HepG2 (cell line): ENCODE data around the gene ABCC1. TPM values are rescaled to one million over a fixed set of nuclear protein-coding genes. Genes with fewer than 3 reads are reported as not detected.

ENCODE experiments used
- ATAC-seq: fragments of 200-7000 bp; cut with Tn5 transposase; 3 replicates; pipeline ENCODE4 v1.9.1; 2020; ENCODE audit warnings: mild to moderate bottlenecking, moderate library complexity
- BruUV-seq: library from RNA; stranded (reverse); fragments of 400-500 nt; replicated peaks from 2 replicates; lab custom pipeline; 2021; lab: Mats Ljungman, UMichigan
- CTCF ChIA-PET: fragments of 300-600 bp; formaldehyde crosslinking; extraction: SDS; loops from one replicate; lab custom pipeline; 2021; ENCODE audit warnings: low total read pairs, inconsistent platforms, low intra/inter-chr PET ratio; lab: Yijun Ruan, JAX
- POLR2A ChIA-PET: fragments of 350-600 bp; sonication (Branson Sonifier 250); formaldehyde crosslinking; loops from one replicate; lab custom pipeline; 2020; ENCODE audit warnings: antibody characterized with exemption, inconsistent platforms; lab: Yijun Ruan, JAX
- DNase-seq: peaks from one replicate; pipeline ENCODE4 v3.0.0-alpha.2; 2015; ENCODE audit warnings: low spot score
- FAIRE-seq: peaks from 3 replicates; lab custom pipeline; 2011; peaks lifted over from hg19 to GRCh38; lab: Jason Lieb, UNC
- H2AFZ ChIP-seq: one replicate; pipeline ENCODE4 v1.6.1; 2011; ENCODE audit warnings: low read length, inconsistent platforms
- H3K27ac ChIP-seq: fragments of 300-600 bp; 3 replicates; pipeline ENCODE4 v1.8.0; 2011; ENCODE audit warnings: mixed run types, mild to moderate bottlenecking, mixed read lengths, low read length, inconsistent platforms; ENCODE audit not compliant: insufficient read depth; ENCODE audit errors: extremely low read length
- H3K27me3 ChIP-seq, 2 experiments: fragments of 200-600 bp in 1 of 2; 2 replicates in 1 of 2; 3 replicates in 1 of 2; pipeline versions ENCODE4 v1.6.0 to v1.8.0; 2011; ENCODE audit warnings: low read length in 2 of 2, mild to moderate bottlenecking in 2 of 2, moderate library complexity in 2 of 2, inconsistent platforms in 1 of 2; ENCODE audit not compliant: insufficient read depth in 2 of 2, control insufficient read depth in 1 of 2
- H3K36me3 ChIP-seq, 2 experiments: fragments of 200-600 bp in 1 of 2; replicated peaks in 1 of 2; 2 replicates in 1 of 2; 3 replicates in 1 of 2; pipeline versions ENCODE4 v1.5.1 to v1.8.0; 2011; ENCODE audit warnings: low read length in 2 of 2, inconsistent platforms in 1 of 2; ENCODE audit not compliant: insufficient read depth in 2 of 2, control insufficient read depth in 1 of 2
- H3K4me1 ChIP-seq: 2 replicates; pipeline ENCODE4 v1.5.1; 2012; ENCODE audit warnings: low read length, inconsistent platforms; ENCODE audit not compliant: insufficient read depth
- H3K4me2 ChIP-seq: 2 replicates; pipeline ENCODE4 v1.6.0; 2011; ENCODE audit warnings: low read depth, low read length, inconsistent platforms
- H3K4me3 ChIP-seq, 3 experiments: fragments of 200-600 bp in 1 of 3; sonication (generic), shearing (Covaris generic) in 1 of 3; replicated peaks in 1 of 3; 2 replicates each; pipeline ENCODE4 v1.5.1; 2011 to 2016; ENCODE audit warnings: low read length in 3 of 3, inconsistent platforms in 2 of 3, low read depth in 2 of 3, mild to moderate bottlenecking in 2 of 3, control low read depth in 1 of 3, mixed read lengths in 1 of 3; ENCODE audit not compliant: insufficient read depth in 1 of 3
- H3K79me2 ChIP-seq: one replicate; pipeline ENCODE4 v1.6.1; 2011; ENCODE audit warnings: low read length, inconsistent platforms; ENCODE audit not compliant: insufficient read depth
- H3K9ac ChIP-seq: 2 replicates; pipeline ENCODE4 v1.6.0; 2011; ENCODE audit warnings: mild to moderate bottlenecking, low read depth, low read length, inconsistent platforms; ENCODE audit not compliant: insufficient read depth
- H3K9me3 ChIP-seq: 2 replicates; pipeline ENCODE4 v1.5.1; 2012; ENCODE audit warnings: mild to moderate bottlenecking, low read length
- H4K20me1 ChIP-seq: 2 replicates; pipeline ENCODE4 v1.6.0; 2011; ENCODE audit warnings: inconsistent platforms, mild to moderate bottlenecking, low read length, moderate library complexity; ENCODE audit not compliant: insufficient read depth
- AKNA ChIP-seq: sonication (generic); formaldehyde crosslinking; IDR thresholded peaks from 2 replicates; pipeline ENCODE4 v1.4.0; 2020; ENCODE audit warnings: missing genetic modification reagents, borderline replicate concordance
- SMAD9 ChIP-seq: sonication (generic); formaldehyde crosslinking; IDR thresholded peaks from 2 replicates; pipeline ENCODE4 v1.5.1; 2020; ENCODE audit warnings: mild to moderate bottlenecking, missing genetic modification reagents
- ZNF512 ChIP-seq: sonication (generic); formaldehyde crosslinking; IDR thresholded peaks from 2 replicates; pipeline ENCODE4 v1.4.0; 2020; ENCODE audit warnings: mild to moderate bottlenecking, missing genetic modification reagents
- WGBS: methylation state at CpG from one replicate; pipeline ENCODE4 v1.1.6; 2017; ENCODE audit warnings: low lambda C conversion rate; 5-methylcytosine and 5-hydroxymethylcytosine counted together
- in situ Hi-C: cut with HindIII; loops from 2 replicates; pipeline ENCODE4 v1.10.0; 2017; ENCODE audit warnings: low pct_unique_long_range_greater_than_20kb; ENCODE audit not compliant: extremely low pct_ligation_motif_present
- intact Hi-C: fragments of 100-400 bp; cut with micrococcal nuclease; formaldehyde crosslinking; loops from one replicate; pipeline ENCODE4 v1.10.0; 2022; ENCODE audit not compliant: unreplicated experiment
- polyA plus RNA-seq, 8 experiments: library from polyadenylated mRNA; depleted of rRNA in 3 of 8; stranded (reverse) in 7 of 8; unstranded in 1 of 8; fragments of >200 nt; fragmentation: Illumina TruSeq in 4 of 8; extraction: Trizol in 4 of 8; gene quantifications; 2 replicates each; pipeline versions ENCODE4 v1.2.1 to v1.2.3, GENCODE V29; 2011 to 2016; ENCODE audit warnings: low read depth in 4 of 8, missing spikeins in 1 of 8, mixed read lengths in 1 of 8; ENCODE audit not compliant: insufficient read depth in 1 of 8
- total RNA-seq, 5 experiments: library from RNA; depleted of rRNA; stranded (reverse); fragments of >200 nt; fragmentation: Illumina TruSeq; extraction: Trizol; gene quantifications; 2 replicates each; pipeline ENCODE4 v1.2.3, GENCODE V29; 2016; ENCODE audit warnings: low read depth in 1 of 5

Gene ABCC1
- total and polyA plus RNA-seq, 2 of the 13 experiments (the other 11 are each of a cell fraction or from before 2014, with no cell fraction given), result 13.0 to 30.6 TPM

- Histone ChIP-seq H4K20me1 (no peaks in the 10 kb centered on the region; the same call in 1 of the 2 replicates), H3K27me3 (no peaks in the 10 kb centered on the region), H3K36me3 (peaks cover 31 to 72% of the 10 kb centered on the region in 2 experiments), H3K9me3 (no peaks in the 10 kb centered on the region), H3K79me2 (no peaks in the 10 kb centered on the region), H3K9ac (no peak overlapping the region), H2AFZ (no peak overlapping the region), H3K4me3 (no peak overlapping the region), H3K4me1 (no peaks in the 10 kb centered on the region), H3K4me2 (no peak overlapping the region), H3K27ac (no peak overlapping the region)
- no peak for ATAC-seq
- in situ Hi-C loops (no loop called here), intact Hi-C loops (no loop called here)
- no peak for DNase-seq
- ChIA-PET POLR2A (interaction anchor here (0.7 to 1.6 kb wide), 2 partner anchors 172 to 217 kb away, joined by 3 to 7 read pairs; partner anchors contain the start of gene CEP20), CTCF (no interaction called here)
- no peak for FAIRE-seq
- no peak for TF ChIP-seq SMAD9 (CRISPR knock-in tag)
- no peak for TF ChIP-seq ZNF512 (CRISPR knock-in tag)
- WGBS, result 98% methylated on average over 11 of the region's 11 CpGs
- BruUV-seq, result no TSS peak
Observed at GRCh38 chr16:16059895-16060590, 110.6 kb downstream of the ABCC1 start.

GRCh38 chr16:16062023-16062937, 112.9 kb downstream of the ABCC1 start:
- H3K4me3 ChIP-seq, result no peak overlapping the region
- H3K27ac ChIP-seq, result no peak overlapping the region
- ChIA-PET CTCF (no interaction called here), POLR2A (no interaction called here)
- peaks cover 26 to 76% of the 10 kb centered on the region in 2 experiments for H3K36me3 ChIP-seq
- no peak for TF ChIP-seq AKNA (CRISPR knock-in tag)
- in situ Hi-C loops (no loop called here), intact Hi-C loops (no loop called here)
- FAIRE-seq (no peak), DNase-seq (no peak), ATAC-seq (no peak)
- 96% methylated on average over 16 of the region's 16 CpGs for WGBS
- no peaks in the 10 kb centered on the region for H3K9me3 ChIP-seq
- H3K79me2 ChIP-seq, result no peaks in the 10 kb centered on the region
- H2AFZ ChIP-seq, result no peak overlapping the region
- BruUV-seq, result no TSS peak
- no peaks in the 10 kb centered on the region; the same call in 1 of the 2 replicates for H4K20me1 ChIP-seq
- no peaks in the 10 kb centered on the region for H3K27me3 ChIP-seq
- no peak overlapping the region for H3K4me2 ChIP-seq
- H3K9ac ChIP-seq, result no peak overlapping the region
- no peaks in the 10 kb centered on the region for H3K4me1 ChIP-seq
